DND-41 (cell line): Measurements from ENCODE around the gene SPATS2L.

ENCODE experiments used
- ATAC-seq: fragments of 200-7000 bp; cut with Tn5 transposase; 3 replicates; pipeline ENCODE4 v1.9.1; 2021; ENCODE audit warnings: low read depth; ENCODE audit not compliant: insufficient read depth
- DNase-seq: peaks from one replicate; pipeline ENCODE4 v3.0.0-alpha.2; 2020
- H2AFZ ChIP-seq: 2 replicates; pipeline ENCODE4 v1.6.0; 2012; ENCODE audit warnings: low read depth, low read length
- H3K27ac ChIP-seq: 2 replicates; pipeline ENCODE4 v1.5.1; 2012; ENCODE audit warnings: low read length, inconsistent platforms
- H3K27me3 ChIP-seq: fragments of 200-600 bp; sonication (generic); 2 replicates; pipeline ENCODE4 v1.6.0; 2012; ENCODE audit warnings: low read length, mild to moderate bottlenecking, inconsistent platforms; ENCODE audit not compliant: insufficient read depth, poor library complexity
- H3K36me3 ChIP-seq: 2 replicates; pipeline ENCODE4 v1.5.1; 2012; ENCODE audit warnings: low read length, inconsistent platforms; ENCODE audit not compliant: insufficient read depth
- H3K4me1 ChIP-seq: 2 replicates; pipeline ENCODE4 v1.5.1; 2012; ENCODE audit warnings: mild to moderate bottlenecking, low read length; ENCODE audit not compliant: insufficient read depth
- H3K4me2 ChIP-seq: 2 replicates; pipeline ENCODE4 v1.6.0; 2012; ENCODE audit warnings: mild to moderate bottlenecking, moderate library complexity, low read length, inconsistent platforms; ENCODE audit not compliant: insufficient read depth
- H3K4me3 ChIP-seq, 2 experiments: fragments of 200-600 bp in 1 of 2; shearing (Covaris generic) in 1 of 2; 2 replicates each; pipeline ENCODE4 v1.5.1; 2012 to 2016; ENCODE audit warnings: inconsistent platforms in 2 of 2, low read length in 2 of 2, mild to moderate bottlenecking in 2 of 2, low read depth in 1 of 2, moderate library complexity in 1 of 2
- H3K79me2 ChIP-seq: 2 replicates; pipeline ENCODE4 v1.6.0; 2012; ENCODE audit warnings: low read length, inconsistent platforms; ENCODE audit not compliant: insufficient read depth
- H3K9ac ChIP-seq: 2 replicates; pipeline ENCODE4 v1.6.0; 2012; ENCODE audit warnings: low read depth, mild to moderate bottlenecking, inconsistent platforms, low read length, moderate library complexity
- H3K9me3 ChIP-seq: 2 replicates; pipeline ENCODE4 v1.5.1; 2012; ENCODE audit warnings: low read length, moderate library complexity, mild to moderate bottlenecking, inconsistent platforms; ENCODE audit not compliant: insufficient read depth, severe bottlenecking
- H4K20me1 ChIP-seq: 2 replicates; pipeline ENCODE4 v1.6.0; 2012; ENCODE audit warnings: low read length; ENCODE audit not compliant: insufficient read depth
- EZH2 ChIP-seq: IDR thresholded peaks from 3 replicates; pipeline ENCODE4 v1.6.1; 2012; ENCODE audit warnings: borderline replicate concordance, low read depth, mild to moderate bottlenecking, moderate library complexity, low read length, inconsistent platforms; ENCODE audit not compliant: severe bottlenecking
- TF ChIP-seq, protein P1 (sequence below): IDR thresholded peaks from 2 replicates; pipeline ENCODE4 v1.5.1; 2012; ENCODE audit warnings: borderline replicate concordance, low read length, moderate library complexity, mild to moderate bottlenecking; ENCODE audit not compliant: poor library complexity, severe bottlenecking; ENCODE audit errors: extremely low read depth

The SPATS2L gene

GRCh38 chr2:200469708-200470211 is 163.3 kb downstream of the SPATS2L start:
- ATAC-seq (no peak), DNase-seq (no peak)
- Histone ChIP-seq H3K36me3 (no peaks in the 10 kb centered on the region), H3K4me2 (no peak overlapping the region), H3K4me3 (no peak overlapping the region), H4K20me1 (no peaks in the 10 kb centered on the region), H3K27me3 (peaks cover 5% of the 10 kb centered on the region), H3K9me3 (no peaks in the 10 kb centered on the region), H3K9ac (no peak overlapping the region), H3K4me1 (no peaks in the 10 kb centered on the region), H3K27ac (no peak overlapping the region), H3K79me2 (no peaks in the 10 kb centered on the region), H2AFZ (no peak overlapping the region)
- no peak for TF ChIP-seq EZH2
- TF ChIP-seq, protein P1, sequence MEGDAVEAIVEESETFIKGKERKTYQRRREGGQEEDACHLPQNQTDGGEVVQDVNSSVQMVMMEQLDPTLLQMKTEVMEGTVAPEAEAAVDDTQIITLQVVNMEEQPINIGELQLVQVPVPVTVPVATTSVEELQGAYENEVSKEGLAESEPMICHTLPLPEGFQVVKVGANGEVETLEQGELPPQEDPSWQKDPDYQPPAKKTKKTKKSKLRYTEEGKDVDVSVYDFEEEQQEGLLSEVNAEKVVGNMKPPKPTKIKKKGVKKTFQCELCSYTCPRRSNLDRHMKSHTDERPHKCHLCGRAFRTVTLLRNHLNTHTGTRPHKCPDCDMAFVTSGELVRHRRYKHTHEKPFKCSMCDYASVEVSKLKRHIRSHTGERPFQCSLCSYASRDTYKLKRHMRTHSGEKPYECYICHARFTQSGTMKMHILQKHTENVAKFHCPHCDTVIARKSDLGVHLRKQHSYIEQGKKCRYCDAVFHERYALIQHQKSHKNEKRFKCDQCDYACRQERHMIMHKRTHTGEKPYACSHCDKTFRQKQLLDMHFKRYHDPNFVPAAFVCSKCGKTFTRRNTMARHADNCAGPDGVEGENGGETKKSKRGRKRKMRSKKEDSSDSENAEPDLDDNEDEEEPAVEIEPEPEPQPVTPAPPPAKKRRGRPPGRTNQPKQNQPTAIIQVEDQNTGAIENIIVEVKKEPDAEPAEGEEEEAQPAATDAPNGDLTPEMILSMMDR, result no peak

GRCh38 chr2:200470230-200470629 is 163.7 kb downstream of the SPATS2L start:
- Histone ChIP-seq H3K4me1 (no peaks in the 10 kb centered on the region), H3K79me2 (no peaks in the 10 kb centered on the region), H3K36me3 (no peaks in the 10 kb centered on the region), H2AFZ (no peak overlapping the region), H3K4me2 (no peak overlapping the region), H4K20me1 (no peaks in the 10 kb centered on the region), H3K9me3 (no peaks in the 10 kb centered on the region), H3K9ac (no peak overlapping the region), H3K27me3 (peaks cover 7% of the 10 kb centered on the region), H3K4me3 (no peak overlapping the region), H3K27ac (no peak overlapping the region)
- ATAC-seq, result no peak
- no peak for TF ChIP-seq EZH2
- TF ChIP-seq, protein P1, result no peak
- no peak for DNase-seq

DNA sequence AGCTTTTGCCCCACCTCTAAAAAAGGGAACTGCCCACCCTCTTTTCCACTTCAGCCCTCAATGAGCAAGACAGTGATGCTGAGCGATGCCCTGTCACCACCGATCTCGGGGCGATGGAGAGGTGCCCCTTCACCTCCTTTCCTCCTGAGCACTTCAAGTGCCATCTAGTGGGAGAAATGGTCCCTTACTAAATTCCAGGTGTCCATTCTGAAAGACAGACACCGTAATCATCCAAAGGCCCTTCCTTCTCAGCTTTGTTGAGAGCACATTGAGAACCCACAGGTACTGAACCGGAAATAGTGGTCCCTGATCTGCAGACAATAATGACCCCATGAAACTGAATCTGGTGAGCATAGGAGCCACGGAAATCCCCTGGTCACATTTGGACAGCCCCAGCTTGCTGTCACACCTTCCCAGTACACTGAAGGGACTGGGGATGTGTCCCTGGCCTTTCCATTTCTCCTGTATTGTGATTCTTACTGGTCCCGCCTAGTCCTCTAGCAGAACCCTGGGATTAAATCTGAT is 164.9 kb downstream of the SPATS2L start:
- Histone ChIP-seq H3K4me1 (no peaks in the 10 kb centered on the region), H3K36me3 (no peaks in the 10 kb centered on the region), H3K27me3 (peaks cover 7% of the 10 kb centered on the region), H4K20me1 (no peaks in the 10 kb centered on the region), H3K4me3 (no peak overlapping the region), H3K4me2 (no peak overlapping the region), H3K9ac (no peak overlapping the region), H3K27ac (no peak overlapping the region), H3K79me2 (no peaks in the 10 kb centered on the region), H3K9me3 (no peaks in the 10 kb centered on the region), H2AFZ (no peak overlapping the region)
- TF ChIP-seq EZH2, result no peak
- TF ChIP-seq, protein P1, result peak; percentile 67
- DNase-seq (no peak), ATAC-seq (peak; percentile 56; the same call in 2 of the 3 replicates)
